HUES64 (cell line): ENCODE data around the gene TANGO6.
"Not testable (repeated sequence)": the region's sequence is repeated elsewhere in the genome, so short reads cannot be mapped to it uniquely, and the experiment has no call there.

Source experiments
- H3K27ac ChIP-seq: 2 replicates; pipeline ENCODE4 v1.7.0; 2013; ENCODE audit warnings: low read depth, low read length, inconsistent platforms
- H3K27me3 ChIP-seq: 2 replicates; pipeline ENCODE4 v1.6.1; 2013; ENCODE audit warnings: mild to moderate bottlenecking, low read length; ENCODE audit not compliant: insufficient read depth
- H3K36me3 ChIP-seq: 2 replicates; pipeline ENCODE4 v1.6.1; 2013; ENCODE audit warnings: mild to moderate bottlenecking, low read length; ENCODE audit not compliant: insufficient read depth
- H3K4me1 ChIP-seq: 2 replicates; pipeline ENCODE4 v1.6.1; 2013; ENCODE audit warnings: mild to moderate bottlenecking, low read length, moderate library complexity; ENCODE audit not compliant: insufficient read depth
- H3K4me3 ChIP-seq: 2 replicates; pipeline ENCODE4 v1.5.1; 2013; ENCODE audit warnings: mild to moderate bottlenecking, low read length, moderate library complexity
- H3K9ac ChIP-seq: 2 replicates; pipeline ENCODE4 v1.6.1; 2013; ENCODE audit warnings: mild to moderate bottlenecking, low read depth, low read length
- H3K9me3 ChIP-seq: 2 replicates; pipeline ENCODE4 v1.6.1; 2013; ENCODE audit warnings: low read depth, low read length; ENCODE audit not compliant: insufficient read depth
- WGBS: fragments of 150-250, 120-280 bp; methylation state at CpG from one replicate; pipeline ENCODE4 v1.1.7; 2013; ENCODE audit warnings: missing lambda C conversion rate; 5-methylcytosine and 5-hydroxymethylcytosine counted together

Gene TANGO6

DNA sequence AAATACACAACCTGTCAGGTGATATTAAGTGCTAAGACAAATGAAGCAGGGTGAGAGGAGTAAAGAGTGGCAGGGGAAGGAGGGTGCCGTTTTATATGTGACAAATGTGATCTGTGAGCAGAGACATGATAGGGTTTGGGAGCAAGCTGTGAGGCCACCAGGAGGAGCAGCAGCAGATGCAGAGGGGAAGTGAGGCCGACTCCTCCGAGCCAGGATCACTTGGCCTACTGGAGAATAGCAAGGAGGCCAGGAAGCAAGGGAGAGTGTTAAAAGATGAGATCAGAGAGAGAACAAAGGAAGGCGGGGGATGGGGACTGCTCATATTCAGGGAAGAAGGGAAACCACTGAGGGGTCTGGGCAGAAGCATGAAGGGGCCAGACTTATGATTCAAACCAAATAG lies 129.4 kb downstream of the TANGO6 start:
- WGBS: 10% methylated on average over 4 of the region's 4 CpGs
- Histone ChIP-seq H3K27ac (peak overlapping the region; percentile 57), H3K4me3 (0 out of 2 replicates have a peak overlapping the region, but pooled peaks have one; percentile 9), H3K36me3 (peaks cover 12% of the 10 kb centered on the region; the same call in 1 of the 2 replicates), H3K9me3 (no peaks in the 10 kb centered on the region), H3K27me3 (no peaks in the 10 kb centered on the region), H3K9ac (0 out of 2 replicates have a peak overlapping the region, but pooled peaks have one; percentile 6), H3K4me1 (peaks cover 23% of the 10 kb centered on the region)

DNA sequence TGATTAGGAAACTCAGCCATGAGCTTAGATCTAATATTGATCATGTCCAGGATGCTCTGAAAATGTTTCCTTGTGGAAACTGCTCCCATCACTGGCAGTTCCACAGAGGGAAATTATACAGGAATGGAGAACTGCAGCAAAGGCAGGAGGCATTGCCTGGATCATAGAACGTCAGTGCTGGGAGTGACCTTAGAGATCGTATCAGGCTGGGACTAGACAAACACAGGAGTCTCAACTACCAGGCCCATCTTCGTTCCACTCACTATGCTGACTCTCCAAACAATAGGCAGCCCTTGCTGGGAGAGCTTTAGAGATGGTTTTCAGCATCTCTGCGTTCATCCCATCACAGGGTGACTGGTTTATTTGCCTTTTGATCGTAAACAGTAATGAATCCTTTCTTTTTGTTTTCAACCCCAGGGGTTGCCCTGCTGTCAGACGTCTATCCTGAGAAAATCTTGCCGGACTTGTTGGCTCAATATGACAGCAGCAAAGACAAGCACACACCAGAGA lies 130.3 kb downstream of the TANGO6 start:
- Histone ChIP-seq H3K36me3 (peaks cover 12% of the 10 kb centered on the region; the same call in 1 of the 2 replicates), H3K9ac (no peak overlapping the region), H3K9me3 (no peaks in the 10 kb centered on the region), H3K4me3 (no peak overlapping the region), H3K27ac (0 out of 2 replicates have a peak overlapping the region, but pooled peaks have one; percentile 42), H3K4me1 (peaks cover 23% of the 10 kb centered on the region), H3K27me3 (no peaks in the 10 kb centered on the region)
- 75% methylated on average over 7 of the region's 7 CpGs for WGBS

- peaks cover 6% of the 10 kb centered on the region for H3K4me1 ChIP-seq
- H3K4me3 ChIP-seq: no peak overlapping the region
- no peaks in the 10 kb centered on the region for H3K9me3 ChIP-seq
- no peak overlapping the region for H3K27ac ChIP-seq
- H3K27me3 ChIP-seq: no peaks in the 10 kb centered on the region
- H3K36me3 ChIP-seq: peaks cover 12% of the 10 kb centered on the region; the same call in 1 of the 2 replicates
- H3K9ac ChIP-seq: no peak overlapping the region
- WGBS: 83% methylated on average over 1 of the region's 2 CpGs
Observed at GRCh38 chr16:68978303-68978954, 135.1 kb downstream of the TANGO6 start.

DNA sequence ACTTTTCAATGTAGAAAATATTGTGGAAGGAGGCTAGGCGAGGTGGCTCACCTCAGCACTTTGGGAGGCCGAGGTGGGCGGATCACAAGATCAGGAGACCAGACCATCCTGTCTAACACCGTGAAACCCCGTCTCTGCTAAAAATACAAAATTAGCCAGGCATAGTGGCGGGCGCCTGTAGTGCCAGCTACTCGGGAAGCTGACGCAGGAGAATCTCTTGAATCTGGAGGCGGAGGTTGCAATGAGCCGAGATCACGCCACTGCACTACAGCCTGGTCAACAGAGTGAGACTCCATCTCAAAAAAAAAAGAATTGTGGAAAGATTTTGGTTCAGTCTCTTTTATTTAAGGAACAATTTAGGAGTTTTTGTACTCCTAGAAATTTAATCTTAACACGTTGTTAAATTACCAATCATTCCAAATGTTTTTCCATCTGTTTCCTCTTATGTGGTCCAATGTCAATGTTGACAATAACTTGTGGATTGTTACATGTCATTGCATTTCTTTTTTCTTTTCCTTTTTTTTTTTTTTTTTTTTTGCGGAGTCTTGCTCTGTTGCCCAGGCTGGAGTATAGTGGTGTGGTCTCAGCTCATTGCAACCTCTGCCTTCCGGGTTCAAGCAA lies 137.5 kb downstream of the TANGO6 start:
- H3K9me3 ChIP-seq: no peaks in the 10 kb centered on the region
- no peak overlapping the region for H3K4me3 ChIP-seq
- WGBS: 97% methylated on average over 14 of the region's 15 CpGs
- H3K4me1 ChIP-seq: no peaks in the 10 kb centered on the region
- H3K9ac ChIP-seq: no peak overlapping the region
- no peak overlapping the region for H3K27ac ChIP-seq
- 0 out of 2 replicates have a peak, but pooled peaks cover 5% of the 10 kb centered on the region for H3K36me3 ChIP-seq
- no peaks in the 10 kb centered on the region for H3K27me3 ChIP-seq

DNA sequence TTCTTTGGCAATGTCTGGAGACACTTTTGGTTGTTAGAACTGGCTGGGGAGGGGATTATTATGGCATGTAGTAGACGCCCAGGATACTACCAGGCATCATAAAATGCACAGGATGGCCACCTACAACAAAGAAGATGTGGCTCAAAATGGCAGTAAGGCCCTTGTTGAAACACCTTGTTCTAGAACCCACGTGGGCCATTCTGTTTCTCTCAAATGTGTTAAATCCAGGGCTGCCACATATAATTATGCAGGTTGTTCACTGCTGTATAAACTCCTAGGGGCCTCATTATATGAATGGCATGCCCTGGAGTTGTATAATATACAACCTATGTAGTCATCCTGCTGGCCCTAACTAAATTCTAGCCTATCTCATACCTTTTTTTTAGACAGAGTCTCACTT lies 138.6 kb downstream of the TANGO6 start:
- H3K4me1 ChIP-seq: peaks cover 6% of the 10 kb centered on the region; the same call in 1 of the 2 replicates
- H3K36me3 ChIP-seq: no peaks in the 10 kb centered on the region
- no peaks in the 10 kb centered on the region for H3K27me3 ChIP-seq
- no peaks in the 10 kb centered on the region for H3K9me3 ChIP-seq
- H3K4me3 ChIP-seq: no peak overlapping the region
- 96% methylated on average over 2 of the region's 2 CpGs for WGBS
- no peak overlapping the region for H3K27ac ChIP-seq
- no peak overlapping the region for H3K9ac ChIP-seq

- WGBS: 100% methylated on average over 1 of the region's 1 CpG
- no peaks in the 10 kb centered on the region for H3K27me3 ChIP-seq
Observed at GRCh38 chr16:68984467-68984866, 141.1 kb downstream of the TANGO6 start.

DNA sequence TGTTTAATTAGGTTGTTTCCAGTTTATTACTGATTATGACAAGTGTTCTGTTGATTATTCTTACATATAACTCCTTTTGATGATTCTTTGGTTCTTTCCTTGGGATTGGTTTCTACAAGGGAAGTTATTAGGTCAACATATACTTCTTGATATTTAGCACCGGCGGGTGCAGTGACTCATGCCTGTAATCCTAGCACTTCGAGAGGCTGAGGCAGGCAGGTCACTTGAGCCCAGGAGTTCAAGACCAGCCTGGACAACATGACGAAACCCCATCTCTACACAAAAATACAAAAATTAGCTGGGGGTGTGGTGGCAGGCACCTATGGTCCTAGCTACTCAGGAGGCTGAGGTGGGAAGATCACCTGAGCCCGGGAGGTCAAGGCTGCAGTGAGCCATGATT lies 141.9 kb downstream of the TANGO6 start:
- H3K27me3 ChIP-seq: no peaks in the 10 kb centered on the region
- H3K9me3 ChIP-seq: no peaks in the 10 kb centered on the region
- H3K4me3 ChIP-seq: no peak overlapping the region
- peaks cover 25% of the 10 kb centered on the region for H3K4me1 ChIP-seq
- no peak overlapping the region for H3K27ac ChIP-seq
- WGBS: 86% methylated on average over 4 of the region's 5 CpGs
- no peaks in the 10 kb centered on the region for H3K36me3 ChIP-seq
- no peak overlapping the region for H3K9ac ChIP-seq

More at GRCh38 chr16:68984467-68984866, 141.1 kb downstream of the TANGO6 start:
- Histone ChIP-seq H3K27ac (no peak overlapping the region), H3K9me3 (no peaks in the 10 kb centered on the region), H3K9ac (no peak overlapping the region), H3K4me1 (peaks cover 25% of the 10 kb centered on the region), H3K36me3 (no peaks in the 10 kb centered on the region), H3K4me3 (no peak overlapping the region)

DNA sequence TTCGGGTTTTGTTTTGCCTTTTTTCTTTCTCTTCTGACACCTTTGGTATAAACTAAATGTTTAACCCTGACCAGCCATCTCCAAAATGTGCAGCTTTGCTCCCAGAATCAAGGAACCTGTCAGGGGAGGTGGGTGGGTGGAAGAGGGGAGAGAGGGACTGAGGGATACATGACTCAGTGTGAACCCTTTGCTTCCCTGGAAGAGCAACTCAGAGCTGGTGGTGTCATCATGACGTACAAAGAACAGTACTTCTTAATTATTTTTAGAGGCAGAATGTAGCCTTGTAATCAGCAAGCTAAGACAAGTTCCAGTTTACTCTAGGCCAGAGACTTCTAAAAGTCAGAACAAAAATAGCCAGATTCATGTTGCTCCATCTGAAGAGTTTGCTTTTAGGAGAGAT lies 142.5 kb downstream of the TANGO6 start:
- Histone ChIP-seq H3K4me3 (no peak overlapping the region), H3K27me3 (no peaks in the 10 kb centered on the region), H3K9me3 (no peaks in the 10 kb centered on the region), H3K27ac (no peak overlapping the region), H3K4me1 (peaks cover 25% of the 10 kb centered on the region), H3K36me3 (no peaks in the 10 kb centered on the region), H3K9ac (no peak overlapping the region)
- 83% methylated on average over 2 of the region's 2 CpGs for WGBS

DNA sequence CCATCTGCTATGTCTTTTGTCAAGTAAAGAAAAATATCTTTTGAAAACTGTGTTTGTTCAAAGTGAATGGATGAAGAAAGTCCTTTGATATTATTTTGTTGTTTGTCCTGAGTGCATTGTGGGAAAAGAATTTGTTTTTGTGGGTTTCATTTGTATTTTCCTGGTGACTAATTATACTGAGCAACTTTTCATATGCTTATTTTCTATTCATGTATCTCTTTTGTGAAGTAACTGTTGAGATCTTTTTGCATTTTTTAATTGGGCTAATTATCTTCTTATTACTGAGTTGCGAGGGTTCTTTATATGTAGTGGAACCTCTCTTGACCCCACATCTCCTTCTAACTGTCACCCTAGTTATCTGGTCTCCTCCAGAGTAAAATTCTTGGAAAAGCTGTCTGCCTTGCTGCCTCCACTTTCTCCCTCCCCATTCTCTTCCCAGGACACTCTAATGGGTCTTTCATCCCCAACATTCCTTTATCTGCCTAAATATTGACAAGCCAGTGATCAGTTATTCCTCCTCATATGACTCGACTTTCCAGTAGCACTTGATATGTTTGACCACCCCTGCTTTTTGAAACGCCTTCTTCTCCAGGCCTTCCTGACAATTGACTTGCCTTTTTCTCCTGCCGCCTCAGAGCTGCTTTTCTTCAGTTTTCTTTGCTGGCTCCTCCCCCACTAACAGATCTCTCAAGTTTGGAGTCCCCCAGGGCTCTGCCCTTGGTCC lies 144.6 kb downstream of the TANGO6 start:
- Histone ChIP-seq H3K4me3 (no peak overlapping the region), H3K27me3 (no peaks in the 10 kb centered on the region), H3K36me3 (no peaks in the 10 kb centered on the region), H3K9me3 (no peaks in the 10 kb centered on the region), H3K27ac (peak overlapping the region; percentile 53; the same call in 1 of the 2 replicates), H3K9ac (no peak overlapping the region), H3K4me1 (peaks cover 25% of the 10 kb centered on the region)
- 16% methylated on average over 3 of the region's 4 CpGs for WGBS

GRCh38 chr16:68990172-68990845 lies 147.0 kb downstream of the TANGO6 start:
- H3K4me3 ChIP-seq, H3K27ac ChIP-seq, H3K27me3 ChIP-seq, H3K9ac ChIP-seq, H3K9me3 ChIP-seq, H3K36me3 ChIP-seq: not testable (repeated sequence)
- peaks cover 47% of the 10 kb centered on the region for H3K4me1 ChIP-seq
- 89% methylated on average over 7 of the region's 7 CpGs for WGBS
